Measurements from ENCODE around the gene PITPNB.

The PITPNB gene

DNA sequence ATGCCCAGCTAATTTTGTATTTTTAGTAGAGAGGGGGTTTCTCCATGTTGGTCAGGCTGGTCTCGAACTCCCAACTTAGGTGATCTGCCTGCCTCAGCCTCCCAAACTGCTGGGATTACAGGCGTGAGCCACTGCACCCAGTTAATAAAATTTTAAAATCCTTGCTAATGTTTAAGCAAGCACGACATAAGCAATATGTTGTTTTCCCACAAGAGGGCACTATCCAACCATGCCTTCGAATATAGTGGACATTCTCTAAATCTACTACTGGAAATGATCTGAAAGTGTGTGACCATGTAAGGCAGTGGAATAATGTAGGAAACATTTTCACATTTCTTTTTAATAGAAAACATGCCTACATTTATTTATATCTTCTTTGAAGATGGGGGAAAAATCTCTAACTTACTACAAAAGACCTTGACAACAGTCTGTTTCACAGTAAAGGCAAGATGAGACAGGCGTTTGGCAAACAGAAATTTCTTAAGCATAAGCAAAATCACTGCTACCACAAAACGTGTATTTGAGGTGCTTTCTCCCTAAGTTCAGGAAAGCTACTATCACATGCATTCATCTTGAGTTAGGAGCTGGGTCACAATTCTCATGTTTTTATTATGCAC, 38.2 kb downstream of the PITPNB start:
- DNase-seq (ENCODE audit: low spot score): peak; percentile 47

GRCh38 chr22:27879923-27880322, 39.1 kb downstream of the PITPNB start:
- no peak for DNase-seq (ENCODE audit: low spot score)

DNA sequence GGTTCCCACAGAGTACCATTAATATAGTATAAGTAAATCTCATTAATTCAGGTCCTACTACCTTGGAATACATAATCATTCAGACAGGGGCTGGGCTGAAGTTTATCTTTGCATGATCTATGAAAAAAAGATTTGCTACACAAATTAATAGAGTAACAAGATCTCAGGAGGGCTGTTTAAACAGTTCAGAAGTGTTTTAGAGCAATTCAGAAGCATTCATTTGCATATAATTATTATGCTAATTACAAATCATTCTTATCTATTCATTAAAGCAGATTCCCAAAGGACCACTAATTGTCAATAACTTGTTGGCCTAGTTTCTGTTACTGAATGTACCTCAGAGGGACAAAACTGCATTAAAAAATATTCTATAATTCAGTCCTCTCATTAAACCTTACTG, 40.5 kb downstream of the PITPNB start:
- DNase-seq (ENCODE audit: low spot score): no peak

GRCh38 chr22:27877501-27877900, 41.6 kb downstream of the PITPNB start:
- no peak for DNase-seq (ENCODE audit: low spot score)

- DNase-seq (ENCODE audit: low spot score): no peak
Measured at GRCh38 chr22:27876684-27877083, 42.4 kb downstream of the PITPNB start.

GRCh38 chr22:27875951-27876350, 43.1 kb downstream of the PITPNB start:
- peak; percentile 45 for DNase-seq (ENCODE audit: low spot score)

- no peak for DNase-seq (ENCODE audit: low spot score)
Measured at GRCh38 chr22:27874764-27875163, 44.3 kb downstream of the PITPNB start.

DNA sequence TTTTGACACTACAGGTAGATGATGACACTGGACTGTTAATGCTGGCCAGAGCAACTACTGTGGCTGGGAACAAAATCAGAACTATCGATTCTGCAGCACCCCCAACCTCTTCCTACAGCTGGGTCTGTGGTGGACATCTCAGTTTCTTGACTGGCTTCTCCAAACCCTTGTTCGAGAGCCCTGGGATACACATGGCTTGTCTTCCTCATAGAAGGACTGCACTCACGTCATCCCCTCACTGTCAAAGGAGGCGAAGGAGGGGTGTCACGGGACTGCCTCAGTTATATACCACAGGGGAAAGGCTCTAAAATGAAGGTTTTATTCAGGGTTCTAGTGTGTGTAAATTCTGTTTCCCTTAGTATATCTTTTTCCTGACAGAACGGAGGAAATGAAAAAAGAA, 44.9 kb downstream of the PITPNB start:
- no peak for DNase-seq (ENCODE audit: low spot score)

DNA sequence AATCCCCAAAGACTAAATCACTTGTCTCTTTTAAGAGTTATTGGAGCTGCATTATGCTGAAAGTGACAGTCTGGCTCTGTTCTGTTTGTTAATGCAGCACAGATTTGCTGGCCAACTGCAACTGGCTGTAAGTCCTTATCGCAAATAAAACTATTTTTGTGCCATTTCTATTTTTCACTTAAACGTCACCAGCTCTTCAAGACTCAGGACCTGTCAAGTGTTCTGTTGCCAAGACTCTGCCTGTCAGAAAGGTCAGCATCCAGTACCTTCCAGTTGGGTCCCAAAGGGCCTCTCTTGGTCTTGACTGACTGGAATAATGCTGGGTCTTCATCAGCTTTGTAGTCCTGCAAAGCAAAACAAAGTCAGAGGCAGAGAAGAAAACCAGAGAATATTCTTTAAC, 45.6 kb downstream of the PITPNB start:
- DNase-seq (ENCODE audit: low spot score): no peak

- no peak for DNase-seq (ENCODE audit: low spot score)
Measured at GRCh38 chr22:27872488-27872887, 46.6 kb downstream of the PITPNB start.

DNA sequence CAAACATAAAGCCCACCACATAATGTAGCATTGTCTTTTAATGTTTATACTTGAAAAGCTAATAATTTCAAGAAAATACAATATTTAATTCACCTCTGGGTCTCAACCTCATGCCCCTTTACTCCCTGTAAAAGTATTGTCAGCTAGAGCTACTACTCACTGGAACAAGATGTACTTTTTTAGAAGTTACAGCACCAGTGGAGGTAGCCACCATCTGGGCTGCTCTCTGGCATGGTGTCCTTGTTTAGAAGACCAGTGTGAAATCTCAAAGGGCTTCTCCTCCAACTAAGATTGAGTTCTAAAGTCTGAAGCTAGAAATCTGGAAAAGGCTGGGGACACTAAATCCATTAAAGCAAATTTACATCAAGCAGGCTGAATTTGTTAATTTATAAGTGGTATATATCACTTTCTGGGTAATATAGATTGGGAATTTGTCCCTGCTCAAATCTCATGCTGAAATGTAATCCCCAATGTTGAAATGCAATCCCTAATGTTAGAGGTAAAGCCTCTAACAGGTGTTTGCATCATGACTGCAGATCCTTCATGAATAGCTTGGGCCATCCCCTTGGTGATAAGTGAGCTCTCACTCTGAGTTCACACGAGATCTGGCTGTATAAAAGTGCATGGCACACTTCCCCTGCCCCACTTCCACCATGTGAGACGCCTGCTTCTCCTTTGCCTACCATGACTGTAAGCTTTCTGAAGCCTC, 47.6 kb downstream of the PITPNB start:
- DNase-seq (ENCODE audit: low spot score): no peak

GRCh38 chr22:27870234-27871191, 48.5 kb downstream of the PITPNB start:
- DNase-seq (ENCODE audit: low spot score): no peak

DNA sequence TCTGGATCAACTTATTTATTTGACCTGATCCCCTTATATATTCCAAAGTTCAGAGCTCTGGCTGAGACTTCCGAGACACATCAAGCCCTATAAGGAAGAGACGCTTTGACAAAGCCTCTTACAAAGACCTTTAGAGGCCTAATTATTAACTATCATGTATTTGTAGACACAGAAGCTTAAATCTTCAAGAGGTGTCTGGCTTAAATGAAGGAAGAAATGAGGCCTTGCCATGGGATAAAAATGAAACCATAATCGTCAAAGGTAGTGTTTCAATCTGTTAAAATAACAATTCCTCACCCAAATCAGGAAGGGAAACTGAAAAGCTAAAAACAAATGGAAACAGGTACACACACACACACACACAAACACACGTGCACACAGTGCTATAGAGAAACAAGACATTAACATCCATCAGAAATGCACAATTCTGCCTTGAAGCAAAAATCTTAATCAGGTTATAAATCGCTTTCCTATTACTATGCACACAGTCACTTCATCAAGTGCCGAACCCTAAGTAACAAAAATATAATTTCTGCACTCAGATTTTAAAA, 50.2 kb downstream of the PITPNB start:
- DNase-seq (ENCODE audit: low spot score): no peak

DNA sequence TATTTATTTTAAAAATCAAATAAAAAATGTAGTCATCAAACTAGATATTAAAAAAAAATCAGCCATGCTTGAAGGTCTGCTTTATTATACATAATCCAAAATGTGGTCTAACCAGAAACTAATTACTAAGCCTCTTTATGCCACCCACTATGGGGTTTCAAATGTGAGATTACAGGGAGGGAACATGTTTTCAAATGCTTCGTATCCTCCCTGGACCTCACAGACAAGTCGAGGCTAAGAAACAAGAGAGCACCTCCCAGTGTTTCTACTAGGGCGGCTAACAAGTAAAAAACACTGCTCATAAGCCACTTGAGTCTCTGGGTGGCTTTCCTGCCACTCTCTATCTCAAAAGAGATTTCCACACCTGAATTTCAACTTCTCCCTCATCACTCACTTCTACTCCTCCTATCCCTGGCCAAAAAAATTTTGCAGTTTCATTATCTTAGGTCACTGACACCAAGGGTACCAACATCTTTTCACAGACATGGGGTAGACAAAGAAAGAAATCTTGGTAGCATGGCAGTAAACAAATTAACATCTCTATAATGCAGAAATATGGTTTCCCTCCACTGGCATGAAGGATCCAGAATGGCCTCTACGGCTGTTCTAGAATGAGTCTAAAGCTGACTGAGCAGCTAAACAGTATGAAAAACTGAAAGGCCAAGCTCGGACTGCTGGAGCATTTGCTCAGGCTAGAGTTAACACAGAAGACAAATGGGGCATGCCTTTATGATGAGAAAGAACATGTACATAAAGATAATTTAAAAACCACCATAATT, 50.9 kb downstream of the PITPNB start:
- no peak for DNase-seq (ENCODE audit: low spot score)

DNA sequence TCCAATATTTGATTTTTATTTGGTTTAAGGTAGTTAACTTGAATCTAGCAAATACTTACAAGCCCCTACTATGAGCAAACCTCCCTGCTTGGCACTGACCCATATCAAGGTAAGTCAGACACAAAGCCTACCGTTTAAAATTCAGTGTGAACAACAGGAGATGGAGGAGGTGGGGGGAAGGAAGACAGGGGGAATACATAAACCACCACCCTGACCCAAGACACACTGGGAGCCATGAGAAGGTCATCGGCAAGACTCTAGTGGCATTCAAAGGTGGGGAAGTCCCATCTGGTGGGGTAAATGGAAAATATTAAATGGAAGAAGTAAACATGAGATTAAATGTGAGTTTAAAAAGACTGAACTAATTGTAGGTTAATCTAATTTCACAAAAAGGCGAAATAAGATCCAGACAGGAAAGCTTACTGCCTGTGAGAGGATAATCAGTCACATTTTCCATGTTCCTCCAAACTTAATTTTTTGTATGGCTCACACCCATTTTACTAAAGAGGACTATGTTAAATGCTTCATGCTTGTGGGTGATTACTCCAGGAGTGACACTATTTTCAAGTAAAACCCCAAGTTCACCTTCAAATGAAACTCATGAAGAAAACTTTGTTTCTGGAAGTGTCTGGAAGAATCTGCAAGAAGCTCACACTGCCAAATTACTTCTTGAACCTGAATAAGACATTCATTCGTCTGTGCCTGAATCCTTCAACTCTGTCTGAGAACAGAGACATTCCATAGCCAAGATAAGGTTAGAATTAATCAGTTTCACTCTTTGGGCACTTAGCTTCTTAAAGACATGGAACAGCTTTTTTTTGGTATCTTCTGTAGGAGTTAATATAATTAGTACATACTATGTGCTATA, 51.7 kb downstream of the PITPNB start:
- no peak for DNase-seq (ENCODE audit: low spot score)

- no peak for DNase-seq (ENCODE audit: low spot score)
Measured at GRCh38 chr22:27866135-27867084, 52.6 kb downstream of the PITPNB start.

DNA sequence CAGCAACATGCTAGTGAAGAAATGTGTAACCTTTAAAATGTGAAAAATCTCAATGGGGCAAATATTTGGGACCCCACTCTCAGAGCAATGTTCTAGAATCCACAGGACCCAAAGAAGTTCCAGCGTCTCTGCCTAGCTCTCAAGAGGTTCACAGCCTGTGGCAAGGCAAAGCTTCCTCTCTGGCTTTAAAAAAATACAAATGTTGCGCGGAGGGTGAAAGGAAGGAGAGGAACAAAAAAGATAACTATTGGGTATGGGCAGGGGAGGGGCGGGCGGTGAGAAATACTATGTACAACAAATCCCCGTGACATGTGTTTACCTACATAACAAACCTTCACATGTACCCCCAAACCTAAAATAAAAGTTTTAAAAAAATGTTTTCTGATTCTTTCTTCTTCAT, 53.6 kb downstream of the PITPNB start:
- no peak for DNase-seq (ENCODE audit: low spot score)

- no peak for DNase-seq (ENCODE audit: low spot score)
Measured at GRCh38 chr22:27863556-27863955, 55.5 kb downstream of the PITPNB start.

DNA sequence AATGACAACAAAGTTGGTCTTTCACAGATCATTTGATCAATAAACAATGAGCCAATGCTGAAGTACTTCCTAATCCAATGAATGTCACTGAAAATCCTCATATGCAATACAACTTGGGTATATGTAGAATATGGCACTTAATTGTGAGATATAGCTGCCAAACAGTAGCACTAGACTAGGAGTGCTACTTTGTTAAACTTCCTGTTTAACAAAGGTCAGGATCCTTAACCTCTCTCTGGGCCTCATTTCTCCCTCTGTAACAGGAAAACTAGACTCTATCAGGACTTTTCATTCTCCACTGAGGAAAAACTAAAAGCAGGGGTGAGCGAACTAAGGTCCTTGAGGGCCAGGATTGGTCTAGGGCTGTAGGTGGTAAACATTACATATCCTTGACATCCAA, 56.1 kb downstream of the PITPNB start:
- no peak for DNase-seq (ENCODE audit: low spot score)

- DNase-seq (ENCODE audit: low spot score): no peak
Measured at GRCh38 chr22:27859336-27859735, 59.7 kb downstream of the PITPNB start.

Measured in CD4-positive, alpha-beta T cell treated with Interleukin-15 for 4 hours (primary cell).